ENCODE data around the gene SLC28A3. TPM values are rescaled to one million over a fixed set of nuclear protein-coding genes. Genes with fewer than 3 reads are reported as not detected.
"Not testable (repeated sequence)": the region's sequence is repeated elsewhere in the genome, so short reads cannot be mapped to it uniquely, and the experiment has no call there.

Gene SLC28A3
- total and polyA plus RNA-seq, 2 of the 8 experiments (the other 6 are each of a cell fraction or from before 2014, with no cell fraction given): 0.02 TPM; not detected in 1

DNA sequence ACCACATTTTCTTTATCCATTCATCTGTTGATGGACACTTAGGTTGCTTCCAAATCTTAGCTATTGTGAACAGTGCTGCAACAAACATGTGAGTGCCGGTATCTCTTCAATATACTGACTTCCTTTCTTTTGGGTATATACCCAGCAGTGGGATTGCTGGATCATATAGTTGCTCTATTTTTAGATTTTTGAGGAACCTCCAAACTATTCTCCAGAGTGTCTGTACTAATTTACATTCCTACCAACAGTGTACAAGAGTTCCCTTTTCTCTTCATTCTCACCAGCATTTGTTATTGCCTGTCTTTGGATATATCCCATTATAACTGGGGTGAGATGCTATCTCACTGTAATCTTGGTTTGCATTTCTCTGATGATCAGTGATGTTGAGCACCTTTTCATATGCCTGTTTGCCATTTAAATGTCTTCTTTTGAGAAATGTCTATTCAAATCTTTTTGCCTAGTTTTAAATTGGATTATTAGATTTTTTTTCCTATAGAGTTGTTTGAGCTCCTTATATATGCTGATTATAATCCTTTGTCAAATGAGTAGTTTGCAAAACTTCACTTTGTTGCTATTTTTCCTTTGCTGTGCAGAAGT is 24.4 kb upstream of the SLC28A3 start:
- H2BK20ac ChIP-seq (ENCODE audit: low read length); H2AK5ac ChIP-seq (ENCODE audit: low read depth, low read length); H4K20me1 ChIP-seq (replicated peaks in 1 of 2; ENCODE audit: control insufficient read depth in 1 of 2, insufficient read depth in 2 of 2, low read length in 2 of 2); H3K56ac ChIP-seq (replicated peaks; ENCODE audit: insufficient read length, low read depth, low read length); H3K9me3 ChIP-seq (ENCODE audit: insufficient read depth in 2 of 2, low read depth in 1 of 2, low read length in 1 of 2); POLR2A ChIA-PET (ENCODE audit: partially characterized antibody); H3K9ac ChIP-seq (replicated peaks in 1 of 4; ENCODE audit: extremely low read depth in 1 of 4, low read depth in 3 of 4, low read length in 3 of 4); H3K4ac ChIP-seq (replicated peaks; ENCODE audit: insufficient read length, low read depth, low read length); H3K23me2 ChIP-seq (ENCODE audit: low read depth, low read length); H4K8ac ChIP-seq (ENCODE audit: extremely low read depth, insufficient read depth, low read length); H3K18ac ChIP-seq (ENCODE audit: extremely low read depth, low read length); H3K27me3 ChIP-seq (replicated peaks in 1 of 4; ENCODE audit: control insufficient read depth in 3 of 4, extremely low read depth in 1 of 4, insufficient read depth in 3 of 4, low read length in 3 of 4); H3K79me1 ChIP-seq (ENCODE audit: low read depth, low read length); H3K14ac ChIP-seq (ENCODE audit: insufficient read length); DNase-seq (ENCODE audit: low read depth in 1 of 2, low spot score in 2 of 2); H2AFZ ChIP-seq (ENCODE audit: low read length); H2BK12ac ChIP-seq (ENCODE audit: low read depth, low read length); FAIRE-seq; H3K23ac ChIP-seq (ENCODE audit: insufficient read length); H2BK120ac ChIP-seq (replicated peaks; ENCODE audit: low read depth, low read length); H2BK5ac ChIP-seq (ENCODE audit: low read depth, low read length); H4K5ac ChIP-seq (ENCODE audit: insufficient read length, low read depth, low read length); H3K27ac ChIP-seq (ENCODE audit: low read depth, low read length); H3K36me3 ChIP-seq (ENCODE audit: control insufficient read depth in 2 of 4, insufficient read depth in 4 of 4, low read length in 3 of 4); H3K4me3 ChIP-seq (ENCODE audit: extremely low read depth in 1 of 4, insufficient read depth in 2 of 4, low read depth in 3 of 4, low read length in 4 of 4); H4K91ac ChIP-seq (replicated peaks; ENCODE audit: insufficient read length, low read length); H3K4me2 ChIP-seq (ENCODE audit: insufficient read depth in 1 of 2, low read depth in 2 of 2, low read length in 2 of 2); H3K79me2 ChIP-seq (ENCODE audit: control insufficient read depth in 1 of 2, insufficient read depth in 2 of 2, low read length in 2 of 2); H3K4me1 ChIP-seq (replicated peaks in 1 of 4; ENCODE audit: control insufficient read depth in 3 of 4, insufficient read depth in 4 of 4, low read length in 3 of 4); H2BK15ac ChIP-seq (ENCODE audit: low read length): not testable (repeated sequence)
- WGBS, 2 experiments (ENCODE audit: extremely low coverage in 1 of 2, insufficient coverage in 1 of 2, insufficient read length in 1 of 2, insufficient replicate concordance in 2 of 2, low coverage in 1 of 2, low lambda C conversion rate in 2 of 2, missing lambda C conversion rate in 1 of 2): 94% methylated on average over 1 of the region's 1 CpG; no CpG with 5 or more reads in 1 of the 2 experiments
- CTCF ChIA-PET (ENCODE audit: partially characterized antibody): interaction anchor here (0.7 kb wide), 1 partner anchor 9 kb away, joined by 3 read pairs; no protein-coding TSS in a partner anchor
